CD4-positive, alpha-beta T cell (primary cell): ENCODE measurements around the gene SPAAR. TPM values are rescaled to one million over a fixed set of nuclear protein-coding genes. Genes with fewer than 3 reads are reported as not detected.

Source experiments
- ATAC-seq: fragments of 200-7000 bp; cut with Tn5 transposase; one replicate; pipeline ENCODE4 v1.10.0; 2022; ENCODE audit warnings: mild to moderate bottlenecking; ENCODE audit not compliant: poor library complexity
- CTCF ChIA-PET: fragments of 350-600 bp; sonication (Branson Sonifier 250); formaldehyde crosslinking; loops from one replicate; lab custom pipeline; 2021; ENCODE audit warnings: antibody characterized with exemption, inconsistent platforms; lab: Charles Lee
- POLR2A ChIA-PET: fragments of 350-600 bp; sonication (Branson Sonifier 250); formaldehyde crosslinking; loops from one replicate; lab custom pipeline; 2021; ENCODE audit warnings: antibody characterized with exemption, inconsistent platforms; lab: Charles Lee
- DNase-seq, 14 experiments: peaks; one replicate each; pipeline ENCODE4 v3.0.0-alpha.2; 2013 to 2020; ENCODE audit warnings: mixed read lengths in 2 of 14
- H3K27ac ChIP-seq, 2 donors: one replicate each; pipeline versions ENCODE4 v1.5.1 to v1.7.0; 2013; ENCODE audit warnings: low read length in 2 of 2, low read depth in 1 of 2, mild to moderate bottlenecking in 1 of 2
- H3K27me3 ChIP-seq, 2 experiments: 1 replicate in 1 of 2; 2 replicates in 1 of 2; pipeline versions ENCODE4 v1.6.1 to v1.7.0; 2013; ENCODE audit warnings: low read length in 2 of 2, control low read depth in 1 of 2, mild to moderate bottlenecking in 1 of 2, moderate library complexity in 1 of 2; ENCODE audit not compliant: insufficient read depth in 2 of 2, control insufficient read depth in 1 of 2
- H3K36me3 ChIP-seq: one replicate; pipeline ENCODE4 v1.6.1; 2013; ENCODE audit warnings: low read length, control low read depth; ENCODE audit not compliant: insufficient read depth
- H3K4me1 ChIP-seq: one replicate; pipeline ENCODE4 v1.6.1; 2013; ENCODE audit warnings: low read length, control low read depth; ENCODE audit not compliant: insufficient read depth
- H3K4me3 ChIP-seq: one replicate; pipeline ENCODE4 v1.5.1; 2013; ENCODE audit warnings: mild to moderate bottlenecking, low read length, moderate library complexity
- H3K9me3 ChIP-seq, 2 experiments: 1 replicate in 1 of 2; 2 replicates in 1 of 2; pipeline versions ENCODE4 v1.6.1 to v1.7.0; 2013; ENCODE audit warnings: low read length in 2 of 2, mild to moderate bottlenecking in 2 of 2, control low read depth in 1 of 2, moderate library complexity in 1 of 2; ENCODE audit not compliant: control insufficient read depth in 1 of 2, insufficient read depth in 1 of 2
- H3K27ac Mint-ChIP-seq: one replicate; pipeline ENCODE4 v1.8.0; 2020; ENCODE audit warnings: mixed read lengths
- H3K27me3 Mint-ChIP-seq: one replicate; pipeline ENCODE4 v1.8.0; 2021; ENCODE audit warnings: mixed read lengths
- H3K36me3 Mint-ChIP-seq: one replicate; pipeline ENCODE4 v1.8.0; 2021; ENCODE audit warnings: low read depth, mixed read lengths
- H3K4me1 Mint-ChIP-seq: one replicate; pipeline ENCODE4 v1.8.0; 2021; ENCODE audit warnings: low read depth, mixed read lengths
- H3K4me3 Mint-ChIP-seq: one replicate; pipeline ENCODE4 v1.8.0; 2020; ENCODE audit warnings: mild to moderate bottlenecking, mixed read lengths
- H3K9me3 Mint-ChIP-seq: one replicate; pipeline ENCODE4 v1.8.0; 2020; ENCODE audit warnings: mixed read lengths
- intact Hi-C, 2 experiments: fragments of 100-400 bp; cut with DNase I in 1 of 2; cut with micrococcal nuclease in 1 of 2; formaldehyde crosslinking; loops; one replicate each; pipeline versions ENCODE4 v1.15.1 to v1.9.0; 2023 to 2025; cut with DNase I, micrococcal nuclease
- total RNA-seq, 174 experiments: library from RNA in 2 of 174; stranded (reverse) in 2 of 174; gene quantifications; one replicate each; pipeline ENCODE4 v1.2.3 and lab custom pipeline; 2021 to 2026
- TF ChIP-seq, protein P1 (sequence below): fragments of 200-600 bp; IDR thresholded peaks from one replicate; pipeline ENCODE4 v1.8.0; 2022; ENCODE audit warnings: antibody characterized with exemption, mild to moderate bottlenecking

Gene SPAAR
- total RNA-seq, 2 experiments from 2014 or later: not detected

DNA sequence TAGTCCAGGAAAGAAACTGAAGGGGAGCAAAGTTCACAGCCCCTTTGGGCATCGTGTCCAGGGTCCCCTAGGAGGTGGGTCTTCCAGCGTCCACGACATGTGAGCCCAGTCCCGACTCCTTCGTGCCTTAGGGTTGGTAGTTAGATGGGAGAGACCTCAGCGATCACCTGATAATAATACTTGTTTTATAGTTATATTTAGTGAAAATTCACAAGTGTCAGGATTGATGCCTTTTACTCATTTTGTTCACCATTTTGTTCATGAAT is 20.1 kb downstream of the SPAAR start:
- H3K9me3 Mint-ChIP-seq: no peaks in the 10 kb centered on the region
- Histone ChIP-seq H3K27me3 (no peaks in the 10 kb centered on the region), H3K4me3 (no peak overlapping the region), H3K36me3 (no peaks in the 10 kb centered on the region), H3K27ac (no peak overlapping the region), H3K4me1 (peaks cover 3% of the 10 kb centered on the region), H3K9me3 (no peaks in the 10 kb centered on the region)
- H3K27me3 Mint-ChIP-seq: no peaks in the 10 kb centered on the region
- ATAC-seq (no peak), DNase-seq (no peak)
- H3K4me3 Mint-ChIP-seq: no peak overlapping the region
- ChIA-PET CTCF (no interaction called here), POLR2A (no interaction called here)
- no peak overlapping the region for H3K27ac Mint-ChIP-seq
- H3K36me3 Mint-ChIP-seq: no peaks in the 10 kb centered on the region
- TF ChIP-seq, protein P1, sequence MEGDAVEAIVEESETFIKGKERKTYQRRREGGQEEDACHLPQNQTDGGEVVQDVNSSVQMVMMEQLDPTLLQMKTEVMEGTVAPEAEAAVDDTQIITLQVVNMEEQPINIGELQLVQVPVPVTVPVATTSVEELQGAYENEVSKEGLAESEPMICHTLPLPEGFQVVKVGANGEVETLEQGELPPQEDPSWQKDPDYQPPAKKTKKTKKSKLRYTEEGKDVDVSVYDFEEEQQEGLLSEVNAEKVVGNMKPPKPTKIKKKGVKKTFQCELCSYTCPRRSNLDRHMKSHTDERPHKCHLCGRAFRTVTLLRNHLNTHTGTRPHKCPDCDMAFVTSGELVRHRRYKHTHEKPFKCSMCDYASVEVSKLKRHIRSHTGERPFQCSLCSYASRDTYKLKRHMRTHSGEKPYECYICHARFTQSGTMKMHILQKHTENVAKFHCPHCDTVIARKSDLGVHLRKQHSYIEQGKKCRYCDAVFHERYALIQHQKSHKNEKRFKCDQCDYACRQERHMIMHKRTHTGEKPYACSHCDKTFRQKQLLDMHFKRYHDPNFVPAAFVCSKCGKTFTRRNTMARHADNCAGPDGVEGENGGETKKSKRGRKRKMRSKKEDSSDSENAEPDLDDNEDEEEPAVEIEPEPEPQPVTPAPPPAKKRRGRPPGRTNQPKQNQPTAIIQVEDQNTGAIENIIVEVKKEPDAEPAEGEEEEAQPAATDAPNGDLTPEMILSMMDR: no peak
- intact Hi-C loops: no loop called here
- H3K4me1 Mint-ChIP-seq: peaks cover 27% of the 10 kb centered on the region

DNA sequence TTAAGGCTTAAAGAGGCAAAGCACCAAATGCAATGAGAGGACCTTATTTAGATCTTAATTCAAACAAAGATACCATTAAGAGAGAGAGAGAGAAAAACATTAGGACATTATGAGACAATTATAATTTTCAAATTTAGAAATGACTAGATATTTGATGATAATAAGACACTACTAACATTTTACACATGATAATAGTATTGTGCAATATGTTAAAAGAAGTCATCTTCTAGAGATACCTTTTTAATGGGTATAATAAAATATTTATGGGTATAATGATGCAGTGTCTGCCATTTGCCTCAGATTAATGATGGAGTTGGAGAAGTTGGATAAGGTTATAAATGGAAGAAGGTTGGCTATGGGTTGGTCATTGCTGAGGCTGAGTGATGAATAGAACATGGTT is 21.2 kb downstream of the SPAAR start:
- ChIA-PET POLR2A (no interaction called here), CTCF (no interaction called here)
- H3K4me1 Mint-ChIP-seq: peaks cover 27% of the 10 kb centered on the region
- H3K27me3 Mint-ChIP-seq: no peaks in the 10 kb centered on the region
- Histone ChIP-seq H3K4me1 (peaks cover 3% of the 10 kb centered on the region), H3K9me3 (no peaks in the 10 kb centered on the region), H3K27me3 (no peaks in the 10 kb centered on the region), H3K36me3 (no peaks in the 10 kb centered on the region), H3K27ac (no peak overlapping the region), H3K4me3 (no peak overlapping the region)
- intact Hi-C loops: no loop called here
- DNase-seq: no peak
- H3K36me3 Mint-ChIP-seq: no peaks in the 10 kb centered on the region
- TF ChIP-seq, protein P1: no peak
- H3K27ac Mint-ChIP-seq: no peak overlapping the region
- no peaks in the 10 kb centered on the region for H3K9me3 Mint-ChIP-seq
- ATAC-seq: no peak
- no peak overlapping the region for H3K4me3 Mint-ChIP-seq

DNA sequence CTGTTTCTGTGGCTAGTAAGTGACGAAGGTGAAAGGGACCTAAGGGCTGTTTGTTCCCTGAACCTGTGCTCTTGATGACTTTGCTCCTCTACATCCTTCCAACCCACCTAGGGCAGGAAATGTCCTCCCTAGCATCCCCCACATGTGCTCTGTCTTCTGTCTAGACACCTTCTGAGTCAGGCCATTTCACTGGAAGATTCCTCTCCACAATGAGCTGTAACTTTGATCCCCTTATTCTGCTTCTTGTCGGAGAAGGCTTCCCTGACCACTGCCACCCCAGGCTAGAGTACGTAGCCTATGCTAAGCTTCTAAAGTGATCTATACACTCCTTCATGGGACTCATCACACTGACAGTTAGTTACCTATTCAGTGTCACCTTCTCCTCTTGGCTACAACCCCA is 21.7 kb downstream of the SPAAR start:
- CTCF ChIA-PET: no interaction called here
- H3K36me3 Mint-ChIP-seq: no peaks in the 10 kb centered on the region

More for the DNA sequence above, 21.7 kb downstream of the SPAAR start:
- Histone ChIP-seq H3K9me3 (no peaks in the 10 kb centered on the region), H3K27ac (no peak overlapping the region), H3K4me1 (peaks cover 3% of the 10 kb centered on the region), H3K4me3 (no peak overlapping the region), H3K27me3 (no peaks in the 10 kb centered on the region), H3K36me3 (no peaks in the 10 kb centered on the region)
- DNase-seq: no peak
- Mint-ChIP-seq H3K9me3 (no peaks in the 10 kb centered on the region), H3K27me3 (no peaks in the 10 kb centered on the region), H3K27ac (no peak overlapping the region), H3K4me3 (no peak overlapping the region), H3K4me1 (peaks cover 27% of the 10 kb centered on the region)
- TF ChIP-seq, protein P1: no peak
- intact Hi-C loops: no loop called here
- POLR2A ChIA-PET: no interaction called here
- ATAC-seq: no peak
